ENCODE data around the gene DLG2. TPM values are rescaled to one million over a fixed set of nuclear protein-coding genes. Genes with fewer than 3 reads are reported as not detected.

DLG2 gene
- total and polyA plus RNA-seq, 2 of the 4 experiments (the other 2 are of a cell fraction): 0.31 to 0.36 TPM

- H2AFZ ChIP-seq (replicated peaks; ENCODE audit: low read length, poor library complexity): no peak overlapping the region
- no peak overlapping the region for H4K91ac ChIP-seq (ENCODE audit: insufficient read depth, low read depth, low read length)
- ChIA-PET POLR2A (ENCODE audit: unreplicated experiment) (no interaction called here), CTCF (no interaction called here)
- no peaks in the 10 kb centered on the region for H3K4me1 ChIP-seq (ENCODE audit: control insufficient read depth, insufficient read depth, low read length)
- ATAC-seq (ENCODE audit: low read depth) (no peak), DNase-seq (no peak)
- H3K9me3 ChIP-seq (ENCODE audit: control insufficient read depth, insufficient read depth, low read length): no peaks in the 10 kb centered on the region
- H4K5ac ChIP-seq (ENCODE audit: low read depth, low read length): no peak overlapping the region
- no peak overlapping the region for H4K8ac ChIP-seq (ENCODE audit: low read depth in 2 of 2, low read length in 2 of 2)
- no TSS peak for BruUV-seq (replicated peaks)
- no peaks in the 10 kb centered on the region for H3K9me1 ChIP-seq (ENCODE audit: insufficient read depth, low read length)
- intact Hi-C loops (cut with micrococcal nuclease): no loop called here
- in situ Hi-C loops (cut with MboI; ENCODE audit: low sequenced_read_pairs): no loop called here
- dilution Hi-C loops (cut with HindIII; ENCODE audit: low sequenced_read_pairs, unreplicated experiment): no loop called here
- H4K20me1 ChIP-seq (ENCODE audit: insufficient read depth, low read length): no peaks in the 10 kb centered on the region
- no peak overlapping the region for H3K23ac ChIP-seq (ENCODE audit: low read depth, low read length)
- no peak overlapping the region for H3K4me3 ChIP-seq (ENCODE audit: insufficient read depth, low read depth, low read length)
- H2AK5ac ChIP-seq (ENCODE audit: low read depth, low read length): no peak overlapping the region
- no peak overlapping the region for H2BK20ac ChIP-seq (ENCODE audit: low read depth, low read length)
- no peak overlapping the region for H3K9ac ChIP-seq (ENCODE audit: low read depth, low read length)
- no peak overlapping the region for H2BK5ac ChIP-seq (ENCODE audit: low read depth, low read length, poor library complexity, severe bottlenecking)
- no peak overlapping the region for H3K4ac ChIP-seq (ENCODE audit: low read depth, low read length)
- H3K4me2 ChIP-seq (ENCODE audit: low read depth, low read length): no peak overlapping the region
- H3K18ac ChIP-seq (ENCODE audit: low read depth, low read length): no peak overlapping the region
- no CpG with 5 or more reads among the region's 3 CpGs for WGBS, 2 experiments (ENCODE audit: extremely low coverage in 2 of 2, insufficient read length in 1 of 2)
- no peaks in the 10 kb centered on the region for H3K36me3 ChIP-seq (ENCODE audit: control insufficient read depth, insufficient read depth, low read length)
- H3K27ac ChIP-seq (ENCODE audit: insufficient read depth, low read length): no peak overlapping the region
- H3K56ac ChIP-seq (ENCODE audit: extremely low read depth, insufficient read depth, low read length): no peak overlapping the region
- no peak overlapping the region for H3K14ac ChIP-seq (replicated peaks; ENCODE audit: low read depth, low read length)
- no peaks in the 10 kb centered on the region for H3K79me1 ChIP-seq (ENCODE audit: low read depth in 1 of 2, low read length in 2 of 2)
- no peaks in the 10 kb centered on the region for H3K27me3 ChIP-seq (ENCODE audit: control insufficient read depth, insufficient read depth, low read length)
- H2BK120ac ChIP-seq (ENCODE audit: low read depth, low read length): no peak overlapping the region
- no peak overlapping the region for H2AK9ac ChIP-seq (replicated peaks; ENCODE audit: low read depth, low read length, poor library complexity)
- no peak for TF ChIP-seq NFE2L2 (IDR thresholded peaks at IDR 0.05; ENCODE audit: low read depth, low read length)
- no peak for TF ChIP-seq CHD1 (IDR thresholded peaks at IDR 0.05; ENCODE audit: low read depth, low read length)
- TF ChIP-seq ELK1 (IDR thresholded peaks at IDR 0.05; ENCODE audit: borderline replicate concordance, low read depth, low read length): no peak
- no peak for TF ChIP-seq RFX5 (IDR thresholded peaks at IDR 0.05; ENCODE audit: low read depth, low read length)
- no peak for TF ChIP-seq RAD21 (IDR thresholded peaks at IDR 0.05; ENCODE audit: low read length)
- TF ChIP-seq MAZ (IDR thresholded peaks at IDR 0.05; ENCODE audit: borderline replicate concordance, low read depth, low read length): no peak
- TF ChIP-seq, protein P1, sequence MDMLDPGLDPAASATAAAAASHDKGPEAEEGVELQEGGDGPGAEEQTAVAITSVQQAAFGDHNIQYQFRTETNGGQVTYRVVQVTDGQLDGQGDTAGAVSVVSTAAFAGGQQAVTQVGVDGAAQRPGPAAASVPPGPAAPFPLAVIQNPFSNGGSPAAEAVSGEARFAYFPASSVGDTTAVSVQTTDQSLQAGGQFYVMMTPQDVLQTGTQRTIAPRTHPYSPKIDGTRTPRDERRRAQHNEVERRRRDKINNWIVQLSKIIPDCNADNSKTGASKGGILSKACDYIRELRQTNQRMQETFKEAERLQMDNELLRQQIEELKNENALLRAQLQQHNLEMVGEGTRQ (IDR thresholded peaks at IDR 0.05; ENCODE audit: low read depth, low read length): no peak
- TF ChIP-seq CEBPB (IDR thresholded peaks at IDR 0.05; ENCODE audit: low read depth, low read length): no peak
- no peak for TF ChIP-seq RCOR1 (IDR thresholded peaks at IDR 0.05; ENCODE audit: insufficient replicate concordance, low read length)
- TF ChIP-seq BHLHE40 (IDR thresholded peaks at IDR 0.05; ENCODE audit: low read depth, low read length): no peak
- no peak for TF ChIP-seq POLR2A (IDR thresholded peaks at IDR 0.05; ENCODE audit: low read depth, low read length)
- no peak for TF ChIP-seq FOS (IDR thresholded peaks at IDR 0.05; ENCODE audit: low read depth, low read length)
- no peak overlapping the region for H2BK15ac ChIP-seq (ENCODE audit: low read depth, low read length)
Observed at GRCh38 chr11:85406316-85406715, 220.8 kb downstream of the DLG2 start.

Data from IMR-90 (cell line).